ENCODE data around the gene KIAA1671.

The KIAA1671 gene

GRCh38 chr22:25023879-25024278, 71.4 kb downstream of the KIAA1671 start:
- no peak for TF ChIP-seq SIN3A (IDR thresholded peaks at IDR 0.05; ENCODE audit: borderline replicate concordance, insufficient read depth, low read length)
- no peak for TF ChIP-seq REST (IDR thresholded peaks at IDR 0.05; ENCODE audit: insufficient read depth in 1 of 2, low read depth in 2 of 2, low read length in 2 of 2)
- no peak for TF ChIP-seq TAF1 (IDR thresholded peaks at IDR 0.05; ENCODE audit: borderline replicate concordance, insufficient read depth, low read length)
- no peak for TF ChIP-seq POLR2AphosphoS5 (IDR thresholded peaks at IDR 0.05; ENCODE audit: low read depth, low read length)
- TF ChIP-seq FOXP2 (optimal IDR thresholded peaks at IDR 0.05; ENCODE audit: borderline replicate concordance, extremely low read depth, extremely low read length, insufficient read depth) = no peak

- no peak for TF ChIP-seq SIN3A (IDR thresholded peaks at IDR 0.05; ENCODE audit: borderline replicate concordance, insufficient read depth, low read length)
- TF ChIP-seq FOXP2 (optimal IDR thresholded peaks at IDR 0.05; ENCODE audit: borderline replicate concordance, extremely low read depth, extremely low read length, insufficient read depth) = no peak
- TF ChIP-seq REST (IDR thresholded peaks at IDR 0.05; ENCODE audit: insufficient read depth in 1 of 2, low read depth in 2 of 2, low read length in 2 of 2) = no peak
- no peak for TF ChIP-seq TAF1 (IDR thresholded peaks at IDR 0.05; ENCODE audit: borderline replicate concordance, insufficient read depth, low read length)
Observed at GRCh38 chr22:25024895-25025294, 72.4 kb downstream of the KIAA1671 start.

GRCh38 chr22:25025491-25026400, 73.2 kb downstream of the KIAA1671 start:
- TF ChIP-seq SIN3A (IDR thresholded peaks at IDR 0.05; ENCODE audit: borderline replicate concordance, insufficient read depth, low read length) (no peak), TAF1 (IDR thresholded peaks at IDR 0.05; ENCODE audit: borderline replicate concordance, insufficient read depth, low read length) (no peak), FOXP2 (optimal IDR thresholded peaks at IDR 0.05; ENCODE audit: borderline replicate concordance, extremely low read depth, extremely low read length, insufficient read depth) (no peak), POLR2AphosphoS5 (IDR thresholded peaks at IDR 0.05; ENCODE audit: low read depth, low read length) (no peak), REST (IDR thresholded peaks at IDR 0.05; ENCODE audit: insufficient read depth in 1 of 2, low read depth in 2 of 2, low read length in 2 of 2) (no peak)

- TF ChIP-seq TAF1 (IDR thresholded peaks at IDR 0.05; ENCODE audit: borderline replicate concordance, insufficient read depth, low read length) (no peak), FOXP2 (optimal IDR thresholded peaks at IDR 0.05; ENCODE audit: borderline replicate concordance, extremely low read depth, extremely low read length, insufficient read depth) (no peak), REST (IDR thresholded peaks at IDR 0.05; ENCODE audit: insufficient read depth in 1 of 2, low read depth in 2 of 2, low read length in 2 of 2) (no peak), POLR2AphosphoS5 (IDR thresholded peaks at IDR 0.05; ENCODE audit: low read depth, low read length) (no peak), SIN3A (IDR thresholded peaks at IDR 0.05; ENCODE audit: borderline replicate concordance, insufficient read depth, low read length) (no peak)
Observed at GRCh38 chr22:25027043-25027906, 74.8 kb downstream of the KIAA1671 start.

Measured in PFSK-1 (cell line).